Measurements from ENCODE around the gene MED13. TPM values are rescaled to one million over a fixed set of nuclear protein-coding genes. Genes with fewer than 3 reads are reported as not detected.
A peak's percentile ranks its signal among the peaks of the same experiment; 100 is the strongest.

Gene MED13
- total and polyA plus RNA-seq, 2 donors (not counting 1 experiment from before 2014, with no cell fraction given): 36.2 to 47.1 TPM

DNA sequence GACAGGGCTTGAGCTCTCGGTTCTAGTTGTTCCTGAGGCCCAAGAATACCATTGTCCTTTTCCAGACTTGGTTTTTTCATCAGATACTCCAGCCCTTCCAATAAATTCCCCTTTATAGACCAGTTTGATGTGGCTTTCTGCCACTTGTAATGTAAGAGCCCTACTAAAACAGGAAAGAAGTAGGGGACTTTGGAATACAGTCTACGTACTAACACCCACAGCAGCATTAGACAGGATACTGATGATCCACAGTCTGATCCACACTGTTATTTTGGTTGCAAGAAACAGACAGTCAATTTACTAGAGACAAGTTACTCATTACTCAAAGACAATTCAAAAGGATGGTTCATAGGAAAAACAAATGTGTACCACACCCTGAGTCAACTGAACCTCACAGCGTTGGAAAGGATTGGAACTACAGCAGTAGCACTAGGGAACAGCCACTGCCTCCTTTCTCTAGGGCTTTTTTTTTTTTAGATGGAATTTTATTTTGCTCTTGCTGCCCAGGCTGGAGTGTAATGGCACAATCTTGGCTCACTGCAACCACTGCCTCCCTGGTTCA lies 45.9 kb upstream of the MED13 start:
- Histone ChIP-seq H3K4me2 (ENCODE audit: extremely low read depth, insufficient read depth, low read length) (no peak overlapping the region), H3K27ac (ENCODE audit: insufficient read depth, low read length) (no peak overlapping the region), H3K9me3 (ENCODE audit: control insufficient read depth, insufficient read depth, low read depth, low read length) (no peaks in the 10 kb centered on the region), H3K79me2 (ENCODE audit: control insufficient read depth, insufficient read depth, low read length) (no peaks in the 10 kb centered on the region), H3K4me3 (replicated peaks in 1 of 4; ENCODE audit: control extremely low read depth in 1 of 4, insufficient read depth in 1 of 4, low read depth in 3 of 4, low read length in 4 of 4) (no peak overlapping the region), H4K20me1 (ENCODE audit: control insufficient read depth, extremely low read depth, insufficient read depth, low read length) (no peaks in the 10 kb centered on the region), H3K4me1 (ENCODE audit: control insufficient read depth, extremely low read depth, insufficient read depth, low read length) (no peaks in the 10 kb centered on the region), H3K27me3 (ENCODE audit: control insufficient read depth, insufficient read depth, low read length) (peaks cover 2% of the 10 kb centered on the region), H3K36me3 (ENCODE audit: control insufficient read depth, insufficient read depth, low read length) (no peaks in the 10 kb centered on the region), H2AFZ (ENCODE audit: low read length) (no peak overlapping the region), H3K9ac (ENCODE audit: insufficient read depth, low read length) (no peak overlapping the region)
- TF ChIP-seq EZH2 (IDR thresholded peaks at IDR 0.05; ENCODE audit: low read length, missing control alignments): no peak
- TF ChIP-seq, protein P1, sequence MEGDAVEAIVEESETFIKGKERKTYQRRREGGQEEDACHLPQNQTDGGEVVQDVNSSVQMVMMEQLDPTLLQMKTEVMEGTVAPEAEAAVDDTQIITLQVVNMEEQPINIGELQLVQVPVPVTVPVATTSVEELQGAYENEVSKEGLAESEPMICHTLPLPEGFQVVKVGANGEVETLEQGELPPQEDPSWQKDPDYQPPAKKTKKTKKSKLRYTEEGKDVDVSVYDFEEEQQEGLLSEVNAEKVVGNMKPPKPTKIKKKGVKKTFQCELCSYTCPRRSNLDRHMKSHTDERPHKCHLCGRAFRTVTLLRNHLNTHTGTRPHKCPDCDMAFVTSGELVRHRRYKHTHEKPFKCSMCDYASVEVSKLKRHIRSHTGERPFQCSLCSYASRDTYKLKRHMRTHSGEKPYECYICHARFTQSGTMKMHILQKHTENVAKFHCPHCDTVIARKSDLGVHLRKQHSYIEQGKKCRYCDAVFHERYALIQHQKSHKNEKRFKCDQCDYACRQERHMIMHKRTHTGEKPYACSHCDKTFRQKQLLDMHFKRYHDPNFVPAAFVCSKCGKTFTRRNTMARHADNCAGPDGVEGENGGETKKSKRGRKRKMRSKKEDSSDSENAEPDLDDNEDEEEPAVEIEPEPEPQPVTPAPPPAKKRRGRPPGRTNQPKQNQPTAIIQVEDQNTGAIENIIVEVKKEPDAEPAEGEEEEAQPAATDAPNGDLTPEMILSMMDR (conservative IDR thresholded peaks at IDR 0.05 in 1 of 2, IDR thresholded peaks at IDR 0.05 in 1 of 2; ENCODE audit: low read depth in 1 of 2, low read length in 2 of 2): no peak
- no peak for DNase-seq (ENCODE audit: low read depth in 2 of 2)

DNA sequence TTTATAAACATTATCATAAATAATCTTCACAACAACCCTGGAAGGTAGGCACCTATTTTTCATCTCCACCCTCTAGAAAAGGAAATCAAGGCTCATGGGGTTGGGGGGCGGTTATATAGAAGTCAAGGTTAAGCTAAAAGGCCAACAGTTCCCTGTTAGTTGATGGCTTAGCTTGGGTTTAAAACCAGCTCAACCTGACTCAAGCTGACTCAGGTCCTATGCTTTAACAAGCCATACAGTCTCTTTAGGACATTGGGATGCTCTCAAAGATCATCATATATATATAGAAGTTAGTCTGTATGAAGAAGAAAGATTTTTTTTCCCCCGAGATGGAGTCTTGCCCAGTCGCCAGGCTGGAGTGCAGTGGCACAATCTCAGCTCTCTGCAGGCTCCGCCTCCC lies 44.8 kb upstream of the MED13 start:
- Histone ChIP-seq H3K27me3 (ENCODE audit: control insufficient read depth, insufficient read depth, low read length) (peaks cover 4% of the 10 kb centered on the region), H3K79me2 (ENCODE audit: control insufficient read depth, insufficient read depth, low read length) (no peaks in the 10 kb centered on the region), H3K9ac (ENCODE audit: insufficient read depth, low read length) (no peak overlapping the region), H3K4me3 (replicated peaks in 1 of 4; ENCODE audit: control extremely low read depth in 1 of 4, insufficient read depth in 1 of 4, low read depth in 3 of 4, low read length in 4 of 4) (no peak overlapping the region), H2AFZ (ENCODE audit: low read length) (no peak overlapping the region), H3K36me3 (ENCODE audit: control insufficient read depth, insufficient read depth, low read length) (no peaks in the 10 kb centered on the region), H3K4me2 (ENCODE audit: extremely low read depth, insufficient read depth, low read length) (no peak overlapping the region), H3K27ac (ENCODE audit: insufficient read depth, low read length) (no peak overlapping the region), H3K4me1 (ENCODE audit: control insufficient read depth, extremely low read depth, insufficient read depth, low read length) (no peaks in the 10 kb centered on the region), H3K9me3 (ENCODE audit: control insufficient read depth, insufficient read depth, low read depth, low read length) (no peaks in the 10 kb centered on the region), H4K20me1 (ENCODE audit: control insufficient read depth, extremely low read depth, insufficient read depth, low read length) (no peaks in the 10 kb centered on the region)
- no peak for DNase-seq (ENCODE audit: low read depth in 2 of 2)
- TF ChIP-seq EZH2 (IDR thresholded peaks at IDR 0.05; ENCODE audit: low read length, missing control alignments): no peak
- TF ChIP-seq, protein P1 (conservative IDR thresholded peaks at IDR 0.05 in 1 of 2, IDR thresholded peaks at IDR 0.05 in 1 of 2; ENCODE audit: low read depth in 1 of 2, low read length in 2 of 2): no peak

DNA sequence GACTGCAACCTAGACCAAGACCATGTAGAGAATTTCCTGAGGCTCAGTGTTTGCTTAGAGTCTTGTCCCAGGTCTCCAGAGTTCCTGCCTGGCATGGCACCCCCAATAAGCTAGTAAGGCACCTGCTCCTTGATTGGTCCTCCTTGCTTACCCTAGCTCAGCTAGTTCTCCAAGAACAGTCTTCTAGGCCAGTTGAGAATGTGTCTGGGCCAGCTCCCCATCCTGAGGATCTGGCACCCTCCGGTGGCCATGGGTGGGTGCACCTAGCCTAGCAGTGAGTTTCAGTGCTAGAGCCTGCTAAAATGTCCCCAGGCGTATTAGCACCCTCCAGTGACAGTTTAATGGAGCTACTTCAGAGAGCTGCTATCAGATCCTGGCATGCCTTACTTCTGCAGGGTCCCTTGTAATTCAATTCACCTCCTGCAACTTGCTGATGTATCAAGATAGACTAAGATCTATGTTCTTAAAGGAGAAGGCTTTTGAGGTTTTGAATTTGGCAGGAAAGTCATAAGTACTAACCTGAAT lies 44.4 kb upstream of the MED13 start:
- no peak overlapping the region for H3K27ac ChIP-seq (ENCODE audit: insufficient read depth, low read length)

More for the DNA sequence above, 44.4 kb upstream of the MED13 start:
- no peak overlapping the region for H2AFZ ChIP-seq (ENCODE audit: low read length)
- H3K79me2 ChIP-seq (ENCODE audit: control insufficient read depth, insufficient read depth, low read length): no peaks in the 10 kb centered on the region
- H3K4me2 ChIP-seq (ENCODE audit: extremely low read depth, insufficient read depth, low read length): no peak overlapping the region
- H3K9me3 ChIP-seq (ENCODE audit: control insufficient read depth, insufficient read depth, low read depth, low read length): no peaks in the 10 kb centered on the region
- H3K4me1 ChIP-seq (ENCODE audit: control insufficient read depth, extremely low read depth, insufficient read depth, low read length): no peaks in the 10 kb centered on the region
- TF ChIP-seq EZH2 (IDR thresholded peaks at IDR 0.05; ENCODE audit: low read length, missing control alignments): no peak
- TF ChIP-seq, protein P1 (conservative IDR thresholded peaks at IDR 0.05 in 1 of 2, IDR thresholded peaks at IDR 0.05 in 1 of 2; ENCODE audit: low read depth in 1 of 2, low read length in 2 of 2): peak; percentile 50 to 77
- H3K4me3 ChIP-seq (replicated peaks in 1 of 4; ENCODE audit: control extremely low read depth in 1 of 4, insufficient read depth in 1 of 4, low read depth in 3 of 4, low read length in 4 of 4): no peak overlapping the region
- H3K36me3 ChIP-seq (ENCODE audit: control insufficient read depth, insufficient read depth, low read length): no peaks in the 10 kb centered on the region
- H3K9ac ChIP-seq (ENCODE audit: insufficient read depth, low read length): no peak overlapping the region
- H3K27me3 ChIP-seq (ENCODE audit: control insufficient read depth, insufficient read depth, low read length): peaks cover 6% of the 10 kb centered on the region
- no peaks in the 10 kb centered on the region for H4K20me1 ChIP-seq (ENCODE audit: control insufficient read depth, extremely low read depth, insufficient read depth, low read length)
- peak; percentile 59 to 77 for DNase-seq (ENCODE audit: low read depth in 2 of 2)

Data from fibroblast of lung (primary cell).